Measurements from ENCODE around the gene SLU7. TPM values are rescaled to one million over a fixed set of nuclear protein-coding genes. Genes with fewer than 3 reads are reported as not detected.

SLU7 gene
- total RNA-seq, 4 donors from 2014 or later: 65.6 to 125 (median 87.5) TPM

DNA sequence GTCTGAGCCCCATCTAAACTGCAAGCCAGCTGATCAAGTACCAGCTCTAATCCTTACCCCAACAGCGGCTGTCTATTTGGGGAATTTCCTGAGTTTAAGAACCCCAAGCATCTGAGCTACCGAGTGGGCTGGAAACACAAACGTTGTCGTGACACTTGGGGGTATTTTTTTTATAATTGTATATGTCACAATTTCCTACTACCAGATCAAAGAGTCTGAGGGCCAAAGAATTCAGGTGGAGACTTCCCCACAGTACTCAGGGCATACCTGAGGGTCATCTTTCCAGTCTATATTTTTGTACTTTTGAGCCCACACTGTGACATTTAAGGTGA is 45.6 kb upstream of the SLU7 start:
- no peak for DNase-seq (ENCODE audit: low spot score in 2 of 2)
- 56 to 66% methylated on average over 4 of the region's 4 CpGs for WGBS, 2 donors
- intact Hi-C loops (cut with DNase I; ENCODE audit: low total_unique reads): loop anchor here (10.0 kb wide), 1 partner anchor 1610 kb away; no protein-coding TSS in a partner anchor
- no peak for TF ChIP-seq POLR2A (IDR thresholded peaks at IDR 0.05)
- TF ChIP-seq, protein P1, sequence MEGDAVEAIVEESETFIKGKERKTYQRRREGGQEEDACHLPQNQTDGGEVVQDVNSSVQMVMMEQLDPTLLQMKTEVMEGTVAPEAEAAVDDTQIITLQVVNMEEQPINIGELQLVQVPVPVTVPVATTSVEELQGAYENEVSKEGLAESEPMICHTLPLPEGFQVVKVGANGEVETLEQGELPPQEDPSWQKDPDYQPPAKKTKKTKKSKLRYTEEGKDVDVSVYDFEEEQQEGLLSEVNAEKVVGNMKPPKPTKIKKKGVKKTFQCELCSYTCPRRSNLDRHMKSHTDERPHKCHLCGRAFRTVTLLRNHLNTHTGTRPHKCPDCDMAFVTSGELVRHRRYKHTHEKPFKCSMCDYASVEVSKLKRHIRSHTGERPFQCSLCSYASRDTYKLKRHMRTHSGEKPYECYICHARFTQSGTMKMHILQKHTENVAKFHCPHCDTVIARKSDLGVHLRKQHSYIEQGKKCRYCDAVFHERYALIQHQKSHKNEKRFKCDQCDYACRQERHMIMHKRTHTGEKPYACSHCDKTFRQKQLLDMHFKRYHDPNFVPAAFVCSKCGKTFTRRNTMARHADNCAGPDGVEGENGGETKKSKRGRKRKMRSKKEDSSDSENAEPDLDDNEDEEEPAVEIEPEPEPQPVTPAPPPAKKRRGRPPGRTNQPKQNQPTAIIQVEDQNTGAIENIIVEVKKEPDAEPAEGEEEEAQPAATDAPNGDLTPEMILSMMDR (IDR thresholded peaks at IDR 0.05): no peak
- no peak overlapping the region for H3K4me3 ChIP-seq (ENCODE audit: low read depth, poor library complexity, severe bottlenecking)

DNA sequence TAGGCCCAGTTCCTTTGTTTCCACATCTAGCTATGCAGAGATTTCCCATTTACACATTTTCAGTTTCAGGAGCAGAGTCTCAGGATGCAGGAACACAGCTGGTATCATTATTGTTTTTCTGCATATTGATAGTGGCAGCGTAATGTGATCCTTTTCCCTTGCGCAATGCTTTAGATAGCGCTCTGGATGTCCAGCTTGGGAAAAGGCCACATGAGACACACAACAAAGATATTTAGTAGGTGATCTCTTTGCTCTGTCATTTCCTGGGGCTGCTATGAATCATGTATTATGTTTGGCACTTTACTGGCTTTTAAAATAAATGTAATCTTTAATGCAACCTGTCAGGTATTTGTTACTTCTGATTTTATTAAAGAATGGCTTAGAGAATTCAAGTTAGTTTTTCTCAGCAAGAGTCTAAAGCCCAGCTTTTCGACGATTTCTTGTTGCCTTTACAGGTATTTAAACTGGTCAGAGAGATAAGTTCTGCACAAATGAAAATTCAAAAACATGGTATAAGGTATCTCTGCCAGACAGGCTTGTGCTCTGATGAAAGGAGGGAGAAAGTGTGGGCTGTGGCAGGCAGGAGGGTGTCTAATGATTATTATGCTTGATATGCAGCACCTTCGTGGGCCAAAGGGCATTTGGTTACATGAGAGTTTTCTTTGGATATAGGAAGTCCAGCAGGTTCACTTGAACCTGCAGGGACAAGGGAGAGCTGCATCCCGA is 45.0 kb upstream of the SLU7 start:
- 58 to 75% methylated on average over 7 of the region's 7 CpGs for WGBS, 2 donors
- H3K4me3 ChIP-seq (ENCODE audit: low read depth, poor library complexity, severe bottlenecking): no peak overlapping the region
- intact Hi-C loops (cut with DNase I; ENCODE audit: low total_unique reads): loop anchor here (10.0 kb wide), 1 partner anchor 1609 kb away; no protein-coding TSS in a partner anchor
- TF ChIP-seq, protein P1 (IDR thresholded peaks at IDR 0.05): no peak
- TF ChIP-seq POLR2A (IDR thresholded peaks at IDR 0.05): no peak
- DNase-seq (ENCODE audit: low spot score in 2 of 2): no peak

DNA sequence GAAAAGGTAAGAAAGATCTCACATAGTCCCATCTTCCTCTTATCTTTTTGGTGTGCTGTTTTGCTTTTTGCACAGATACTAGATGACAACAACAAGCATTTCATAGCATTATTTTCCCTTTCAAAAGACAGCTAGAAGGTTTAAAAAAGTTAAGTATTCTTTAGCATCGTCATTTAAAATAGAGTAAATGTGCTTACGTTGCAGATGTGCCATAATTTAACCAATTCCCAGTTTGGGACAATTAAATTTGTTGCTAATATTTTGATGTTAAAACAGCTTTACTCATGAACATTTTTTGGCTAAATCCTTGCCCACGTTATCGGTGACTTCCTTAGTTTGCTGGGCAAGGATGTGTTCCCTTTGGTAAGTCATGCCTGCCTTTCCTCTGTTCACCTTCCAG is 44.3 kb upstream of the SLU7 start:
- H3K4me3 ChIP-seq (ENCODE audit: low read depth, poor library complexity, severe bottlenecking): no peak overlapping the region
- no peak for DNase-seq (ENCODE audit: low spot score in 2 of 2)
- intact Hi-C loops (cut with DNase I; ENCODE audit: low total_unique reads): loop anchor here (10.0 kb wide), 1 partner anchor 1608 kb away; no protein-coding TSS in a partner anchor
- TF ChIP-seq, protein P1 (IDR thresholded peaks at IDR 0.05): no peak
- no peak for TF ChIP-seq POLR2A (IDR thresholded peaks at IDR 0.05)
- 89 to 91% methylated on average over 4 of the region's 4 CpGs for WGBS, 2 donors

DNA sequence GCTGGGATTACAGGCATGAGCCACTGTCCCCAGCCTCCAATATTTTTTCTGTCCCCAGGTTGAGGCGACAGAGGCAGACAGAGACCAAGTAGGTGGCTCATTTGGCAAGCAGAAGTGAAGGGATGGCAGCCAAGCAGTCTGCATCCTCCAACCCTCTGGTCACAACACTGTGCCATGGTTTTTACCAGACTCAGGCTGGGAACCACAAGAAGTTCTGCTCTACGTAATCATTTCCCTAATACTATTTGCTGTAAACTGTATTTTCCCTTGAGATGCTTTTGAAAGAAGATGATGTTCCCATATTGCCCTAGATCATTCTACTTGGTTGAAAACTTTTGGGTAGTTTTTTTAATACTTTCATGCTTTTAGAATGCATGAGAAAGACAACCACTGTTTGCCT is 43.3 kb upstream of the SLU7 start:
- 62 to 63% methylated on average over 2 of the region's 2 CpGs for WGBS, 2 donors
- H3K4me3 ChIP-seq (ENCODE audit: low read depth, poor library complexity, severe bottlenecking): no peak overlapping the region
- intact Hi-C loops (cut with DNase I; ENCODE audit: low total_unique reads): loop anchor here (10.0 kb wide), 1 partner anchor 1607 kb away; no protein-coding TSS in a partner anchor
- TF ChIP-seq, protein P1 (IDR thresholded peaks at IDR 0.05): no peak
- no peak for TF ChIP-seq POLR2A (IDR thresholded peaks at IDR 0.05)
- DNase-seq (ENCODE audit: low spot score in 2 of 2): no peak

DNA sequence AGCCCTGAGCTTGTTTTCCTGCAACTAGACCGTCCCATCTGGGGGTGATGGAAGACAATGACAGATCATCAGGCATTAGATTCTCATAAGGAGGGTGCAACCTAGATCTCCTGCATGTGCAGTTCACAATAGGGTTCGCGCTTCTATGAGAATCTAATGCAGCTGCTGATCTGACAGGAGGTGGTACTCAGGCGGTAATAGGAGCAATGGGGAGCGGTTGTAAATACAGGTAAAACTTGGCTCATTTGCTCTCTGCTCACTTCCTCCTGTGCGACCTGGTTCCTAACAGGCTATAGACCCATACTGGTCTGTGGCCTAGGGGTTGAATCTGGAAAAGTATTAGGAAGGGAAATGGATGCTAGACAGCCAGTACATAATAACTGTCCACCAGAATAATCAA is 42.5 kb upstream of the SLU7 start:
- H3K4me3 ChIP-seq (ENCODE audit: low read depth, poor library complexity, severe bottlenecking): no peak overlapping the region
- TF ChIP-seq, protein P1 (IDR thresholded peaks at IDR 0.05): no peak
- TF ChIP-seq POLR2A (IDR thresholded peaks at IDR 0.05): no peak
- intact Hi-C loops (cut with DNase I; ENCODE audit: low total_unique reads): loop anchor here (10.0 kb wide), 1 partner anchor 1607 kb away; no protein-coding TSS in a partner anchor
- no peak for DNase-seq (ENCODE audit: low spot score in 2 of 2)
- WGBS, 2 donors: 82 to 88% methylated on average over 6 of the region's 6 CpGs
